A673 (cell line): ENCODE results near the gene COL4A1.

ENCODE experiments used
- EZH2 ChIP-seq: fragments of 200-600 bp; sonication (generic); IDR thresholded peaks from 2 replicates; pipeline ENCODE4 v1.6.1; 2017; ENCODE audit warnings: borderline replicate concordance, low read depth, mild to moderate bottlenecking, mixed read lengths, antibody characterized with exemption, low read length; ENCODE audit not compliant: poor library complexity, severe bottlenecking
- TF ChIP-seq, protein P1 (sequence below): fragments of 300-800, 200-600 bp; sonication (generic); conservative IDR thresholded peaks from 2 replicates; pipeline ENCODE4 v1.5.1; 2017; ENCODE audit warnings: low read depth, mild to moderate bottlenecking, antibody characterized with exemption, low read length, moderate library complexity, mixed read lengths

- TF ChIP-seq, protein P1, sequence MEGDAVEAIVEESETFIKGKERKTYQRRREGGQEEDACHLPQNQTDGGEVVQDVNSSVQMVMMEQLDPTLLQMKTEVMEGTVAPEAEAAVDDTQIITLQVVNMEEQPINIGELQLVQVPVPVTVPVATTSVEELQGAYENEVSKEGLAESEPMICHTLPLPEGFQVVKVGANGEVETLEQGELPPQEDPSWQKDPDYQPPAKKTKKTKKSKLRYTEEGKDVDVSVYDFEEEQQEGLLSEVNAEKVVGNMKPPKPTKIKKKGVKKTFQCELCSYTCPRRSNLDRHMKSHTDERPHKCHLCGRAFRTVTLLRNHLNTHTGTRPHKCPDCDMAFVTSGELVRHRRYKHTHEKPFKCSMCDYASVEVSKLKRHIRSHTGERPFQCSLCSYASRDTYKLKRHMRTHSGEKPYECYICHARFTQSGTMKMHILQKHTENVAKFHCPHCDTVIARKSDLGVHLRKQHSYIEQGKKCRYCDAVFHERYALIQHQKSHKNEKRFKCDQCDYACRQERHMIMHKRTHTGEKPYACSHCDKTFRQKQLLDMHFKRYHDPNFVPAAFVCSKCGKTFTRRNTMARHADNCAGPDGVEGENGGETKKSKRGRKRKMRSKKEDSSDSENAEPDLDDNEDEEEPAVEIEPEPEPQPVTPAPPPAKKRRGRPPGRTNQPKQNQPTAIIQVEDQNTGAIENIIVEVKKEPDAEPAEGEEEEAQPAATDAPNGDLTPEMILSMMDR: no peak
- no peak for TF ChIP-seq EZH2
These were observed 61.5 kb downstream of the COL4A1 start for GRCh38 chr13:110245416-110245899.
